ENCODE measurements around the gene TOMM20.

TOMM20 gene

DNA sequence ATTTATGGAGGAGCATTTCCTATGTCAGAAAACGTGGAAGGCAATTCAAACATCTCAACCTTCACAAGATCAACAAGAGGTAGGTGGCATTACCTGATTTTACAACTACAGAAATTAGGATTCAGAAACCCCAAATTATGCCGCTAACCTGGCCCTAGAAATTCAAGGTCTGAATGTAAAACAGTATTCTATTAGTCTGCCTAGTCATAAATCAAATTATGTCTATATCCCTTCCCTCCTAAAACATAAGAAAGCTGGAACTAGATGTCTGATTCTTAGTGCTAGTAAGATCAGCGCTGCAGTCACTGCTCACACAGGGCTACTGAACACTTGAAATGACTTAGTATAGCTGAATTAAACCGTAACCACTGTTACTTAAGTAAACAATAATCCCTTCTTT lies 1.4 kb downstream of the TOMM20 start:
- no peak overlapping the region for H3K27ac ChIP-seq

DNA sequence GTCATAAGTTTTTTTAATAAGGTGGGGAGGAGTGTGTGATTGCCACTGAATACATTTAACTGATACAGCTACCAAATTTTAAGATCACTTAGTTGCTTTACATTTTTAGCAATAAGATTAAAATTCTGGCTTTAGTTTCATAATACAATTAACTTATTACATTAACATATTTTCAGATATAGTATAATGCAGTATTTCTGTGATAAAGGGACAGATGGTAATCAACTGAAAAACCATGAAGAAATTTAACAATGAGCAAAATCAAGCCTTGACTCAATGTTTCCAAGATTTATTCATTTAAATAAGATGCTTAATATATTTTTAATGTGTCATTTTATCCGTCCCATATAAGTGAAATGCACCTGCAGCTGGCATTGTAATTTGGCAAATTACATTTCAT lies 4.0 kb downstream of the TOMM20 start:
- no peaks in the 10 kb centered on the region for H3K9me3 ChIP-seq (ENCODE audit: control insufficient read depth, low read length)
- H3K4me2 ChIP-seq (ENCODE audit: low read length) = no peak overlapping the region
- H2AFZ ChIP-seq = no peak overlapping the region
- no peak overlapping the region for H3K9ac ChIP-seq
- peaks cover 2% of the 10 kb centered on the region for H3K4me1 ChIP-seq
- no peak overlapping the region for H3K4me3 ChIP-seq (ENCODE audit: low read depth, low read length)
- H3K27me3 ChIP-seq (ENCODE audit: control insufficient read depth, insufficient read depth, low read length) = no peaks in the 10 kb centered on the region
- no peak overlapping the region for H3K27ac ChIP-seq
- TF ChIP-seq, protein P1, sequence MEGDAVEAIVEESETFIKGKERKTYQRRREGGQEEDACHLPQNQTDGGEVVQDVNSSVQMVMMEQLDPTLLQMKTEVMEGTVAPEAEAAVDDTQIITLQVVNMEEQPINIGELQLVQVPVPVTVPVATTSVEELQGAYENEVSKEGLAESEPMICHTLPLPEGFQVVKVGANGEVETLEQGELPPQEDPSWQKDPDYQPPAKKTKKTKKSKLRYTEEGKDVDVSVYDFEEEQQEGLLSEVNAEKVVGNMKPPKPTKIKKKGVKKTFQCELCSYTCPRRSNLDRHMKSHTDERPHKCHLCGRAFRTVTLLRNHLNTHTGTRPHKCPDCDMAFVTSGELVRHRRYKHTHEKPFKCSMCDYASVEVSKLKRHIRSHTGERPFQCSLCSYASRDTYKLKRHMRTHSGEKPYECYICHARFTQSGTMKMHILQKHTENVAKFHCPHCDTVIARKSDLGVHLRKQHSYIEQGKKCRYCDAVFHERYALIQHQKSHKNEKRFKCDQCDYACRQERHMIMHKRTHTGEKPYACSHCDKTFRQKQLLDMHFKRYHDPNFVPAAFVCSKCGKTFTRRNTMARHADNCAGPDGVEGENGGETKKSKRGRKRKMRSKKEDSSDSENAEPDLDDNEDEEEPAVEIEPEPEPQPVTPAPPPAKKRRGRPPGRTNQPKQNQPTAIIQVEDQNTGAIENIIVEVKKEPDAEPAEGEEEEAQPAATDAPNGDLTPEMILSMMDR (IDR thresholded peaks at IDR 0.05) = no peak
- H3K79me2 ChIP-seq = peaks cover 26% of the 10 kb centered on the region
- no peaks in the 10 kb centered on the region for H3K36me3 ChIP-seq (ENCODE audit: control insufficient read depth, insufficient read depth, low read length)

More for the DNA sequence above, 1.4 kb downstream of the TOMM20 start:
- Histone ChIP-seq H3K27me3 (ENCODE audit: control insufficient read depth, insufficient read depth, low read length) (no peaks in the 10 kb centered on the region), H3K4me3 (ENCODE audit: low read depth, low read length) (peak overlapping the region; percentile 79), H3K9ac (no peak overlapping the region), H3K36me3 (ENCODE audit: control insufficient read depth, insufficient read depth, low read length) (no peaks in the 10 kb centered on the region), H3K4me1 (peaks cover 2% of the 10 kb centered on the region), H3K9me3 (ENCODE audit: control insufficient read depth, low read length) (no peaks in the 10 kb centered on the region), H2AFZ (no peak overlapping the region), H3K4me2 (ENCODE audit: low read length) (peak overlapping the region; percentile 69), H3K79me2 (peaks cover 26% of the 10 kb centered on the region)
- TF ChIP-seq, protein P1 (IDR thresholded peaks at IDR 0.05) = no peak

DNA sequence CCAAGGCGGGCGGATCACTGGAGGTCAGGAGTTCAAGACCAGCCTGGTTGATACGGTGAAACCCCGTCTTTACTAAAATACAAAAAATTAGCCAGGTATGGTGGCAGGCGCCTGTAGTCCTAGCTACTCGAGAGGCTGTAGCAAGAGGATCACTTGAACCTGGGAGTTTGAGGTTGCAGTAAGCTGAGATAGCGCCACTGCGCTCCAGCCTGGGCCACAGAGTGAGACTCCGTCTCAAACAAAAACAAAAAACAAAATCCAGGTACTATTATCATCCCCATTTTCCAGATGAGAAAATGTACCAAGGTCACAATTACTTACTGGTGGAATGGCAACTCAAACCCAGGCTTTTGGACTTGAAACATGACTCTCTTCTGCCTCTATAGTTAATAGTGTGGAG lies 4.5 kb downstream of the TOMM20 start:
- H3K9ac ChIP-seq = no peak overlapping the region
- H3K36me3 ChIP-seq (ENCODE audit: control insufficient read depth, insufficient read depth, low read length) = no peaks in the 10 kb centered on the region
- peaks cover 2% of the 10 kb centered on the region for H3K4me1 ChIP-seq
- H2AFZ ChIP-seq = no peak overlapping the region
- H3K79me2 ChIP-seq = peaks cover 26% of the 10 kb centered on the region
- TF ChIP-seq, protein P1 (IDR thresholded peaks at IDR 0.05) = no peak
- no peak overlapping the region for H3K27ac ChIP-seq
- no peak overlapping the region for H3K4me3 ChIP-seq (ENCODE audit: low read depth, low read length)
- H3K4me2 ChIP-seq (ENCODE audit: low read length) = no peak overlapping the region
- no peaks in the 10 kb centered on the region for H3K27me3 ChIP-seq (ENCODE audit: control insufficient read depth, insufficient read depth, low read length)
- no peaks in the 10 kb centered on the region for H3K9me3 ChIP-seq (ENCODE audit: control insufficient read depth, low read length)

DNA sequence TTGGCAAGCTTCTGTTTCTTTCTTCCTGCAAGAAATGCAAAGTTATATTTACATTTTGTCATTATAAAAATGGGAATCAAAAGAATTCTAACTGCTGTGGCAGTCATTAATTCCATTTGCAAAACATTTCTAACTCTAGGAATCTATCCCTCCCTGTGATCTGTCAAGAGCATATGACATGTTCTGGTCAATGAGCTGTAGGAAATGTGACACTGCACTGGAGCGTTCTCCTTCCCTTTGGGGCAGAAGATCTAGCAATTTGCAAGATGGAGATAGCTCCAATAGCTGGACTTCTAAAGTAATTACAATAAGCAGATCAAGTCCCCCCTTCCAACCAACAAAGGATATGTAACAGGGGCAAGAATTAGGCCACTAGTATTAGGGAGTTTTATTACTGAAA lies 6.3 kb downstream of the TOMM20 start:
- Histone ChIP-seq H3K27ac (no peak overlapping the region), H3K4me3 (ENCODE audit: low read depth, low read length) (no peak overlapping the region), H3K27me3 (ENCODE audit: control insufficient read depth, insufficient read depth, low read length) (no peaks in the 10 kb centered on the region), H3K79me2 (peaks cover 14% of the 10 kb centered on the region), H3K4me1 (peaks cover 2% of the 10 kb centered on the region), H3K4me2 (ENCODE audit: low read length) (no peak overlapping the region), H2AFZ (no peak overlapping the region), H3K9me3 (ENCODE audit: control insufficient read depth, low read length) (no peaks in the 10 kb centered on the region), H3K36me3 (ENCODE audit: control insufficient read depth, insufficient read depth, low read length) (no peaks in the 10 kb centered on the region), H3K9ac (no peak overlapping the region)
- TF ChIP-seq, protein P1 (IDR thresholded peaks at IDR 0.05) = no peak

DNA sequence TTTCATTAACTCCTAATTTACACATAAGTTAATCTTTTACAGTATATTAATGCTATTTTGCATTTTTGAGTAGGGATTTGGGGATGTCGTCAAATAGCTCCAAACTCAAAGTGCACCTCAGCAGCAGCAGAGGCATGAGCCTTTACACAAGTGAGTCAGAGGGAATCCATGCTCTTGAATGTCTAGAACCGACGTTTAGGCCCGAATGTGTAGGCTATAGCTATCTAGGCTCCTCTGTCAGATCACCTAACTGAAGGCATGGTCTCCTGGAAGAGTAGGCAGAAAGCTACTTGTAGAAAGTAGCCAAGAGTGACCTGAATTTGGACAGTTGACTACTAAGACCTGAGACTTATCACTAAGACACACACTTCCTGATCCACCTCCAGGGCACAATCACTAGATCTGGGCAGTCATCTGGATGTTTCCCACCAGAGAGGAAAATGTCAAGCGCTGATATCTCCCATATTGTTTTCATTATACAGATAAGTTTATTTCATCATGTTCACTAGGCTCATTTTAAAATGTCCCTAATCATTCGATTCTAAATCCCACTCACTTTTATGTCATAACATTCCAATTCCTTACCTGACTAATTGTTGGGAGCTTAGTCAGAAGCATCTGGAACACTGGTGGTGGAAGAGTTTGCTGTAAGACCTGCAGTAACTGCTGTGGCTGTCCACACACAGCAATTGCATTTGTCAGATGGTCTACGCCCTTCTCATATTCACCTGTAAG lies 15.3 kb downstream of the TOMM20 start:
- H3K9me3 ChIP-seq (ENCODE audit: control insufficient read depth, low read length) = no peaks in the 10 kb centered on the region
- no peaks in the 10 kb centered on the region for H3K36me3 ChIP-seq (ENCODE audit: control insufficient read depth, insufficient read depth, low read length)

More for the DNA sequence above, 15.3 kb downstream of the TOMM20 start:
- H3K27me3 ChIP-seq (ENCODE audit: control insufficient read depth, insufficient read depth, low read length) = no peaks in the 10 kb centered on the region
- H3K9ac ChIP-seq = no peak overlapping the region
- no peaks in the 10 kb centered on the region for H3K4me1 ChIP-seq
- no peak overlapping the region for H3K27ac ChIP-seq
- TF ChIP-seq, protein P1 (IDR thresholded peaks at IDR 0.05) = no peak
- no peak overlapping the region for H3K4me3 ChIP-seq (ENCODE audit: low read depth, low read length)
- H3K4me2 ChIP-seq (ENCODE audit: low read length) = no peak overlapping the region
- no peak overlapping the region for H2AFZ ChIP-seq
- no peaks in the 10 kb centered on the region for H3K79me2 ChIP-seq
